Skeletal muscle satellite cell (primary cell): ENCODE measurements around the gene PPP6R3.
A peak's percentile ranks its signal among the peaks of the same experiment; 100 is the strongest.

ENCODE experiments used
- H3K27me3 ChIP-seq: 2 replicates; pipeline ENCODE4 v1.7.0; 2013; ENCODE audit warnings: low read length; ENCODE audit not compliant: control insufficient read depth, insufficient read depth
- H3K36me3 ChIP-seq: 2 replicates; pipeline ENCODE4 v1.7.0; 2013; ENCODE audit warnings: mild to moderate bottlenecking, control low read depth, low read length; ENCODE audit not compliant: insufficient read depth
- H3K4me1 ChIP-seq: 2 replicates; pipeline ENCODE4 v1.7.0; 2013; ENCODE audit warnings: low read length; ENCODE audit not compliant: control insufficient read depth, insufficient read depth
- H3K4me2 ChIP-seq: 2 replicates; pipeline ENCODE4 v1.7.0; 2013; ENCODE audit warnings: mild to moderate bottlenecking, low read length
- H3K4me3 ChIP-seq: 2 replicates; pipeline ENCODE4 v1.7.0; 2013; ENCODE audit warnings: low read length
- H3K9ac ChIP-seq: 2 replicates; pipeline ENCODE4 v1.7.0; 2013; ENCODE audit warnings: mild to moderate bottlenecking, low read depth, low read length, moderate library complexity
- H3K9me3 ChIP-seq: replicated peaks from 2 replicates; pipeline ENCODE4 v1.7.0; 2013; ENCODE audit warnings: mild to moderate bottlenecking, control low read depth, low read length

The PPP6R3 gene

DNA sequence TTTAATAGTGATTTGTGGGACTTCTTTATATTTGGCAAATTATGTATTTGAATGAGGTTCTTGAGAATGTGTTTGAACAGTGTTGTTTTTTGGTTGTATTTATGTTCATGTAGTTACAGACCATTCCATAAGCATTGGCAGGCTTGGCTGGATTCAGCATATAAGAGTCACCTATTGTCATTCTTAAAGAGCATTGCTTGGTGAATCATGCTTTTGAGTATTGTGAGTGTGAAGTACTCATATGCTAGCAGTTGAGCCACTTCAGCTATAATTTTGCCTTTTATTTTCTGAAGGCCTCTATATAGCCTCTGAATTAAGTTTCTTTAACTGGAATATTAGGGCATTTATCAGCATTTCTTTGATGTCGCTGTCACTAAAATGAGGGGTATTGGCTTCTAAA, 113.8 kb downstream of the PPP6R3 start:
- H3K9ac ChIP-seq = no peak overlapping the region
- H3K4me2 ChIP-seq = no peak overlapping the region
- peaks cover 69% of the 10 kb centered on the region for H3K36me3 ChIP-seq
- H3K27me3 ChIP-seq = no peaks in the 10 kb centered on the region
- H3K9me3 ChIP-seq = no peaks in the 10 kb centered on the region
- H3K4me1 ChIP-seq = no peaks in the 10 kb centered on the region
- H3K4me3 ChIP-seq = no peak overlapping the region

DNA sequence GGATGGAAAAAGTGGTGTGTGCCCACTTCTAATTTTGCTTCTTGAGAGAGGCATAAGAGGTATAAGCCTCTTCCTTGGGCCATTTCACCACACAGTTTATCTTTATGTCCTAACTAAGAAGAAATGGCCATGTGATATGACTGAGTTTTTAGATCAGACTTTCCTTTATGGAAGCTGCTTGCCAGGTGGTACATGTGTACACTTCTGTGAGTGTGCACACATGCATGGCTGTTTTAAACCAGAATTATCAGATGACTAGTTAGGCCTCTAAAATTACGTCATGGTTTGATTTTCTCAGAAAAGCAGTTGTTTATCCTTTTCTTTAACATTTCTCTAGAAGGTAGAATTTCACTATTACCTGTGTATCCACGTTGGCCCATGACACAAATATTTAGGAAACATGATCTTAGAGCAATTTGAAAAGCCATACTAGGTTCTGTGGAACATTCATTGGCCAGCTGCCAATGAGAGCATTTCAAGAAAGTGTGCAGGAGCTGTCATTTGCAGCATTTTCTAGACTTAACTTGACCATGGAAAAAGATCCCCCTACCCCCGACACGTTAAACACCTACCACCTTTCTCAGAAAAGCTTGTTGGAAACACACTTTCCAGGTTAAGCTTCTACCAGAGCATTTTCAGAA, 114.6 kb downstream of the PPP6R3 start:
- no peaks in the 10 kb centered on the region for H3K4me1 ChIP-seq
- H3K27me3 ChIP-seq = no peaks in the 10 kb centered on the region
- H3K9ac ChIP-seq = no peak overlapping the region
- H3K4me2 ChIP-seq = no peak overlapping the region
- peaks cover 72% of the 10 kb centered on the region for H3K36me3 ChIP-seq
- H3K9me3 ChIP-seq = no peaks in the 10 kb centered on the region
- H3K4me3 ChIP-seq = no peak overlapping the region

DNA sequence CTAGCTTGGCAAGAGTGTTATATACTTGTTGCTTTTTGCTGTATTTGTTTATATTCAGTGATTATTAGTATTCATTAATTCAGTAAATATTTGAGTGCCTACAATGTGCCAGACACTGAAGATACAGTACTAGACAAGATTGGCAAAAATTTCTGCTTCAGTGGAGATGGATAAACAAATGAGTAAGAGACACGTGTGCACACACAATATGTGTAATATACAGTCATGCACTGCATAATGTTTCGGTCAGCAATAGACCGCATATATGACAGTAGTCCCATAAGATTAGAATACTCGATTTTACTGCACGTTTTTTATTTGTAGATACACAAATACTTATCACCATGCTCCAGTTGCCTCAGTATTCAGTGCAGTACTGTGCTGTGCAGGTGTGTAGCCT, 118.9 kb downstream of the PPP6R3 start:
- peaks cover 63% of the 10 kb centered on the region for H3K36me3 ChIP-seq
- no peak overlapping the region for H3K9ac ChIP-seq
- no peak overlapping the region for H3K4me3 ChIP-seq
- no peaks in the 10 kb centered on the region for H3K9me3 ChIP-seq
- no peak overlapping the region for H3K4me2 ChIP-seq
- no peaks in the 10 kb centered on the region for H3K27me3 ChIP-seq
- H3K4me1 ChIP-seq = peaks cover 19% of the 10 kb centered on the region

DNA sequence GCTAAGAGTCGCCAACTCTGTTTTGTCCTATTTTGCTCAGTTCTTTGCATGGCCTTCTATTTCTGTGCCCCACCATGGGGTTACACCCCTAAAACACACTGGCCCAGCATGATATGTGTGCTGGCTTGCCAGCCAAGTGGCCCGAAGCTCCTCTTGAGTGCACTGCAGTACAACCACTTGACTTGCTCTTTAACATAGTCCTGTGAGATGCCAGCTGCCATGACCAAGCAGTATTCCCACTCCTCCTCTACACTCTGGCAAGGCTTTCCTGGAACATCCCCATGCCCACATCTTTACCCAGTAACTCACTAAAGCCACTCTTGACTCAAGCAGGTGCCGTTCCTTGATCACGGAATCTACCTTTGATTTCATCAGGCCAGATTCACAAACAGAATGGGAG, 120.9 kb downstream of the PPP6R3 start:
- no peak overlapping the region for H3K4me2 ChIP-seq
- H3K27me3 ChIP-seq = no peaks in the 10 kb centered on the region
- peaks cover 19% of the 10 kb centered on the region for H3K4me1 ChIP-seq
- H3K9ac ChIP-seq = no peak overlapping the region
- no peaks in the 10 kb centered on the region for H3K9me3 ChIP-seq
- H3K36me3 ChIP-seq = peaks cover 62% of the 10 kb centered on the region
- no peak overlapping the region for H3K4me3 ChIP-seq

DNA sequence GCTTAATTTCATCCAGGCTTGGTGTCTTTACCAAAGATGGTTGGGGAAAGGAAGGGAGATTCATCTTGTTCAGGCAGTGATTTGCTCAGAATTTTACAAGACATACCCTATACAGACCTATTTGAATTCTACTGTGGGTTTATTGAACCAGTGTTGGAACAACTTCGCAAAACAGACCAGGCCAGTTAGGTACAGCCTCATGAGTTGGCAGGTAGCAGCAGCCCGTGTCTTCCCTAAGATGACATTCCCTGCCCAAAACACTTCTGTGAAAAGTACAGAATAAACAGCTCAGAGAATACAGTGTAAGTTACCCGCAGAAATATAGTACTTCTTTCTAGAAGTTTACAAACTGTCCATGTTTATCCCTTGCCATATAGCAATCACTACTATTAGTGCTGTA, 121.3 kb downstream of the PPP6R3 start:
- Histone ChIP-seq H3K9ac (no peak overlapping the region), H3K9me3 (no peaks in the 10 kb centered on the region), H3K4me3 (no peak overlapping the region), H3K36me3 (peaks cover 61% of the 10 kb centered on the region), H3K27me3 (no peaks in the 10 kb centered on the region), H3K4me1 (peaks cover 19% of the 10 kb centered on the region), H3K4me2 (no peak overlapping the region)

DNA sequence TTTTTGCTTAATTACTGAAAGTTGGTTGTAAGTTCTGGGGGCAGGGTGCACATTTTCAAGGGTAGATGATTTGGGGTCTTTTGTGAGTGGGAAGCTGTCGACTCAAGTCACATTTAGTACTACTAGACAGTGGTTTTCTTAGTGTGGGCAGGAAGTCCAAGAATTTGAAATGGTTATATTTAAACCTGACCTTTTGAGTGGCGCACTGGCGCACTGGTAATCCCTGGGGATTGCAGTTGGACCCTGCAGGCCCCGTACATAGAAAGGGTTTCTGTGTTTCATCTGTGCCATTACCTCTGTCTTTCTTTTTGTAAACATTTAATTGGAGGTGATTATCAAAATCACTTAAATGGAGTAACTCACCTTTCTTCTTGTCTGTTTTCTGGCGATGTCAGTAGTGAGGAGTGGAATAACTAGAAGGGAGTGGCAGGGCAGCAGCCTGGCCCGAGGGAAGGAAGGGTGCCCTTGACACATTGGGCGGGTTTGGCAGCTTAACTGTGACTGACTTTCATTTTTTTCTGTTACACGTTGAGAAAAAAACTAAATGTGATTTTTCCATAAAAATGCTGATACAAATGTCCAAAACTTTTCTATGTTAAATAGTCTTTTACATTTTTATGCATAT, 122.0 kb downstream of the PPP6R3 start:
- peaks cover 57% of the 10 kb centered on the region for H3K36me3 ChIP-seq

DNA sequence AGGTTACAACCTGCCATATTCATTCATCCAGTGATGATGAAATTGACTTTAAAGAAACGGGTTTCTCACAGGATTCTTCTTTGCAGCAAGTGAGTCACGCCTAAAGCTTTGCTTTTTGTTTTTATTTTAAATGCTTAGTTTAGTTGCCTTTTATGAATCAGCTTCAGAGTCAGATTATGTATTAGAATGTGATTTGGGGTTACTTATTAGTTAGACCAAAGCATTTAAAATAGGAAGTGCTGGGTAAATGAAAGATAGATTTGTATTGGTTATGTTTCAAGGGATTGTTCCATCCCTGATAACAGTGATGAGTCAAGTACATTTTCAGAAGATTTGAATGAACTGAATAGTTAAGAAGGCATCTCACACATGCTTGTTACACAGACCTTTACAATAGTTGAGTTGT, 122.5 kb downstream of the PPP6R3 start:
- Histone ChIP-seq H3K4me1 (peaks cover 19% of the 10 kb centered on the region), H3K9ac (no peak overlapping the region), H3K4me3 (no peak overlapping the region), H3K36me3 (peaks cover 57% of the 10 kb centered on the region), H3K27me3 (no peaks in the 10 kb centered on the region), H3K9me3 (no peaks in the 10 kb centered on the region), H3K4me2 (no peak overlapping the region)

More for the DNA sequence above, 122.0 kb downstream of the PPP6R3 start:
- peak overlapping the region; percentile 32 for H3K4me2 ChIP-seq
- H3K9me3 ChIP-seq = no peaks in the 10 kb centered on the region
- H3K9ac ChIP-seq = no peak overlapping the region
- no peak overlapping the region for H3K4me3 ChIP-seq
- H3K27me3 ChIP-seq = no peaks in the 10 kb centered on the region
- H3K4me1 ChIP-seq = peaks cover 19% of the 10 kb centered on the region

DNA sequence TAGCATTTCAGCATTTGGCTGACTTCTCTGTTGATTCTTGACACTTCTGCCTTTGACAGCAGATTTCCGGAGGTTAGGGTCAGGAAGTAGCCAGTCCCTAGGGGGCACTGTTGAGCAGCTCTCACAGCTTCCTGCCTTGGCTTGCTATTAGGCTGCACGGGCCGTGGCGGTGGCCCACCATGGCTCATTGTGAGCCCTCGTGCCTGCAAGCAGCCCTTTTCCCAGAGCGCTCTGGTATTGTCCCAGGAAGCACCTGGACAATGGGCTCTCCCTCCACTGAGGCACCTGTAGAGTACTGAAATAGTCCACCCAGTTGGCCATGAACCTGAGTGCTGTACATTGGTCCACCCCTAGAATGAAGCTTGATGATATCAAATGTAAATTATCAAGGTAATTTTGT, 123.5 kb downstream of the PPP6R3 start:
- Histone ChIP-seq H3K27me3 (no peaks in the 10 kb centered on the region), H3K4me2 (no peak overlapping the region), H3K36me3 (peaks cover 48% of the 10 kb centered on the region), H3K9ac (no peak overlapping the region), H3K9me3 (no peaks in the 10 kb centered on the region), H3K4me1 (peaks cover 19% of the 10 kb centered on the region), H3K4me3 (no peak overlapping the region)

DNA sequence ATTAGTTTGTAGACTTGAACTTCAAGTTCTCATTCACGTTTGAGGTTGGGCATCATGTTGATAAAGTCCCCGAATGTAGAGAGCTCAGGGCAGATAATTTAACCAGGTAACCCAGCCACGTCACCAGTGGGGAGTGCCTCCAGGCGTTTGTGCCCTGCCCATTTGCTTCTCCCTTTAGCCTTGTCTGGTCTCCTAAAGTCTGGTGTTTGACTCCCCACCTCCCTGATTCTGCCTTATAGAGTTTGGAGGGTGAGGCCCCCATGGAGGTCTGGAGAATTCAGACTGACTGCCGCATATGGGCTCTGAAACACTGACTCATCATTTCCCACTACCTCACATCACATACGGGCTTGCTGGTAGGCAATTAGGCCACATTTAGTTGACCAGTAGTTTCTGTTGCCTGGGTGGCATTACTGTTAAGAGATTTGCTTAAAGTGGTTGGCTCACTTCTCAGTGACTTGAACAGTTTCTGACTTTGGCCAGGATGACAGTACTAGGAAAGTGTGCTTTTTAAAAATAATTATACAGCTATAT, 124.5 kb downstream of the PPP6R3 start:
- H3K9ac ChIP-seq = no peak overlapping the region
- H3K4me1 ChIP-seq = peaks cover 19% of the 10 kb centered on the region
- H3K9me3 ChIP-seq = no peaks in the 10 kb centered on the region
- H3K4me2 ChIP-seq = no peak overlapping the region
- no peak overlapping the region for H3K4me3 ChIP-seq
- peaks cover 48% of the 10 kb centered on the region for H3K36me3 ChIP-seq
- no peaks in the 10 kb centered on the region for H3K27me3 ChIP-seq

DNA sequence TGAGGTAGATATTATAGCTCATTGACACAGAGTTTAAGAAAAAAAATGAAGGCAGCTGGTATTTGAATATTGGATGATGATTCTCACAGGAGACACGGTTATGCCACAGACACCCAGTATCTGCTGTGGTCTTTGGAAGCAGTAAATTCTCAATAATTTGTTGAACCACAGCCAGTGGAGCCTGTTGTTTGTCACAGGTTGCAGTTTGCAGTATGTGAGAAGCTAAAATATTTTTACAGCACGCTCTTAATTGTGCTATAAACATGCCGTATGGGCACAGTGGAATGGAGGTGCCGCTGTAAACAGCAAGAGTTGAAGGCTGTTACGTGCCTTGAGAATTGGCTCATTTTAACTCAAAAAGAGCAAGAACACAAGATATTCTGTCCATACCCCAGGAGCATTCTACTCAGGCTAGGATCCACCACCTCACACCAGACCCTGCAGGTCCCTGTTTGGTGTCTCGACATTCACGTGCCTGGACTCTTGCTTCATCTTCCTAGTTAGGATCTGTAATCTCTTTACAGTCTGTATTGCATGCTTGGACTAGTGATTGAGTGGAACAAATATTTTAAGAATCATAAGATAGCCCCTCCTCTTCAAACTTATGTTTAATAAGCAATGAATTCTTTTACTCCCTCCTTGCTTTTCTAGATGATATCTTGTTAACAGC, 129.1 kb downstream of the PPP6R3 start:
- Histone ChIP-seq H3K27me3 (no peaks in the 10 kb centered on the region), H3K9me3 (no peaks in the 10 kb centered on the region), H3K4me1 (no peaks in the 10 kb centered on the region), H3K36me3 (peaks cover 72% of the 10 kb centered on the region), H3K9ac (no peak overlapping the region), H3K4me2 (no peak overlapping the region), H3K4me3 (no peak overlapping the region)

DNA sequence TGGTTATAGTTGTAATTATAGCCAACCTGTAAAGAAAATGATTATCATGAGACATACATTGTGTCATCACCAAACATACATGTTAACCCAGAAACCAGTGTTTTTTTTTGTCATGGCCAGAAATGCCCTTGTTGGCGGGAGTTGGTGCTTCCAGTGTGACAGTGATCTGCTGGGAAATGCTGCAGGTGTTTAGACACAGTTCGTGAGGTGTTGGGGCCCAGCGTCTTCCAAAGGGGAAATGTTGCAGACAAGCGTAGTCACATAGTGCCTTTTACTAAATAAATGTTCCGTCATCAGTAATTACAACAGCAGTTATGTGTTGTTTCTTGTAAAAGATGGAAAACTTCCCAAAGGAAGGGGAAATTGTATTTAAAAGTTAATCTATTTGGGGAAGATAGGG, 131.2 kb downstream of the PPP6R3 start:
- H3K27me3 ChIP-seq = no peaks in the 10 kb centered on the region
- no peak overlapping the region for H3K4me2 ChIP-seq
- no peaks in the 10 kb centered on the region for H3K9me3 ChIP-seq
- H3K36me3 ChIP-seq = peaks cover 67% of the 10 kb centered on the region
- H3K4me1 ChIP-seq = no peaks in the 10 kb centered on the region
- no peak overlapping the region for H3K4me3 ChIP-seq
- H3K9ac ChIP-seq = no peak overlapping the region
